Measurements from ENCODE around the gene OPN4.

GRCh38 chr10:86607674-86608073 is 46.7 kb upstream of the OPN4 start:
- TF ChIP-seq CTCF (IDR thresholded peaks at IDR 0.05) = no peak
- no peak for TF ChIP-seq POLR2A (IDR thresholded peaks at IDR 0.05)
- no peak for TF ChIP-seq EP300 (IDR thresholded peaks at IDR 0.05)

Data from ovary (tissue), 3 donors.